GM18498 (cell line): ENCODE results near the gene SPATA1.
"Not testable (repeated sequence)": the region's sequence is repeated elsewhere in the genome, so short reads cannot be mapped to it uniquely, and the experiment has no call there.

Experiments
- ATAC-seq: cut with Tn5 transposase; IDR thresholded peaks from one replicate; pipeline ENCODE4 v1.9.1; 2021; ENCODE audit warnings: mild to moderate bottlenecking, moderate library complexity; ENCODE audit not compliant: unreplicated experiment

The SPATA1 gene

GRCh38 chr1:84584126-84584525 lies 77.9 kb downstream of the SPATA1 start:
- ATAC-seq: no peak

DNA sequence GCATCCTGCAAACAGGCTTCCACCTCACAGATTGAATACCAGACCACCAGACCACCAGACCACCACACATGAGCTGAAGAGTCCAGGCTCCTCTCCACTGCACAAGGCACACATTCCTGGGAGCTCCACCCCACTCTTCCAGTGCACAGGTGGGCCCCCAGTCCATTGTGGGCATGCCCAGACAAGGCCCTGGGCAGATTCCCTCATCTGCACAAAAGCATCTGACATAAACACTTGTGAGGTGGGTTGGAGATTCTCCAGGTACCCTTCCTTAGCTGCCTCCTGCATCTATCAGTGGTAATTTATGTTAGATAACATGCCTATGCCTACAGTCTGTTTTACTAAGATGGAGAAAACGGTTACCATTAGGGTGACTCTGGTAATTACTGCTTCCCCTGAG lies 79.6 kb downstream of the SPATA1 start:
- no peak for ATAC-seq

DNA sequence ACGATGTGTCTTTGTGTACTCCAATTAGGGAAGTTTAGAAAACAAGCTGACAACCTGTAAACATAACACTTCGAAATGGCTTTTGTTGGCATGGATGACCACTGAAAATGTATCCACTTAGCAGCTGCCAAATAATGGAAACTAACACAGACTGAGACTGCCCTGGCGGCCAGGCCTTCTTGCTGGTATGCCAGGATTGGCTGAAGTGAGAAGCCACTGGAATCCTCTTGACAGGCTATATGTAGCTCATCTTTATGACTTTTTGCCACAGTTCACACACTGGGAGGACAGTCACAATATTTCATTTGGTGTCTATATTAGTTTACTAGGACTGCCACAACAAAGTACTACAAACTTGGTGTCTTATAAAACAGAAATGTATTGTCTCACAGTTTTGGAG lies 80.9 kb downstream of the SPATA1 start:
- ATAC-seq: no peak

DNA sequence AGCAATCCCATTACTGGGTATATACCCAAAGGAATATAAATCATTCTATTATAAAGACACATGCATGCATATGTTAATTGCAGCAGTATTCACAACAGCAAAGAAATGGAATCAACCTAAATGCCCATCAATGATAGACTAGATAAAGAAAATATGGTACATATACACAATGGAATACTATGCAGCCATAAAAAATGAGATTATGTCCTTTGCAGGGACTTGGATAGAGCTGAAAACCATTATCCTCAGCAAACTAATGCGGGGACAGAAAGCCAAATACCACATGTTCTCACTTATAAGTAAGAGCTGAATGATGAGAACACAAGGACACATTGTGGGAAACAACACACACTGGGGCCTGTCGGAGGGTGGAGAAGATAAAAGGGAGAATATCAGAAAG lies 88.8 kb downstream of the SPATA1 start:
- ATAC-seq: not testable (repeated sequence)

- ATAC-seq: no peak
Observed at GRCh38 chr1:84597011-84597410, 90.8 kb downstream of the SPATA1 start.

DNA sequence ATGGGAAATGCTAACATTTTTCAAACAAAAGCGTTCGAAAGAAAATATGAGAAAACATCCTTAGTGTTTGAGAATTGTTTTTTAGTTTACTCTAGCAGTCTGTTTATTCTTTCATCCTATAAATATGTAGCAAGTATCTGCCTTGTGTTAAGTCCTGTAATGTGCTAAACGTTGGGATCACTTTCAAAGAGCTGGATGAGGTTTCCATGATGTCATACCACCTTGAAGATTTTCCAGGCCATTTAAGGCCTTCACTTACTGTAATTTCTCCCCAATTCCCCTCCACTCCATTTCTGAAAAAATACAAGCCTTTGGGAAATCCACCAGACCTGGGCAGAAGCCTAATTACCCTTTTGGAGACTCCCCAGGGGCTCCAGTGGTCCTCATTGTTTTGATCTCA lies 92.2 kb downstream of the SPATA1 start:
- ATAC-seq: peak; percentile 3

- peak; percentile 86 for ATAC-seq
Observed at GRCh38 chr1:84598846-84599741, 92.9 kb downstream of the SPATA1 start.

- ATAC-seq: no peak
Observed at GRCh38 chr1:84600796-84601195, 94.6 kb downstream of the SPATA1 start.

- no peak for ATAC-seq
Observed at GRCh38 chr1:84603223-84603622, 97.0 kb downstream of the SPATA1 start.

GRCh38 chr1:84603941-84604830 lies 98.0 kb downstream of the SPATA1 start:
- ATAC-seq: no peak

GRCh38 chr1:84605157-84605556 lies 99.0 kb downstream of the SPATA1 start:
- no peak for ATAC-seq

DNA sequence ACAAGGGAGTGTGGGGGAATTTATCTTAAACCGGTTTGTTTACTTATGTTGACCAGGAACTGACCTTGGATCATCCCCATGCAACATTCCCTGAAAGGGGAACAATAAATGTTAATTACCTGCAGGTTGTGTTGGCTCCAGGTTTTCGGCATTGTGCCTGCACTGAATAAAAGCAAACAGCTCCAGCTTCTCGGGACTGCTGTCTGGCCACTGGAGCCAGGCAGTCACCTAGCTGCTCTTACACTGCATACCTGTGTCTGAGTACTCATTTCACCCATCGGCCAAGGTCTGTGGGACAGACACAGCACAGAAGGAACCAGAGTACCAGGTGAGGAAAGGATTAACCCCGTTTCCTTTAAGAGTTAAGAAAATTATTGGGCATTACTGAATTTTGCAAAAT lies 100.8 kb downstream of the SPATA1 start:
- no peak for ATAC-seq

GRCh38 chr1:84611091-84611490 lies 104.9 kb downstream of the SPATA1 start:
- no peak for ATAC-seq

GRCh38 chr1:84611796-84612195 lies 105.6 kb downstream of the SPATA1 start:
- ATAC-seq: no peak

- ATAC-seq: no peak
Observed at GRCh38 chr1:84613026-84613425, 106.8 kb downstream of the SPATA1 start.

DNA sequence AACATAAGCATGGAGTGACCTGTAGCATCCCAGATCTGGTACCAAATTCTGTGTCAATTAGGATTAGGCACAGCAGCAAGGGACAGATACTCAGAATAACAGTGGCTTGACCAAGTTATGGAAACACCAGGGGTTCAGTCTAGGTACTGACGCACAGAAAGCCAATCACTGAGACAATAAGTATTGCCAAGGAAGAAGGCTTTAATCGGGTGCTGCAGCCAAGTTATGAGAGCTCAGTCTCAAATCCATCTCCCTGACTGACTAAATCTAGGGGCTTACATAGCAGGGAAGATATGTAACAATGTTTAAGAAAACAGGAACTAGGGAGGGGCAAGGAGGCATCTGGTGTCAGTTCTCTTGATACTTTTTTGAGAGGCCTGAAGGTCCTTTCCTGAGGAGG lies 107.7 kb downstream of the SPATA1 start:
- no peak for ATAC-seq

GRCh38 chr1:84615790-84616189 lies 109.6 kb downstream of the SPATA1 start:
- ATAC-seq: no peak
